Right atrium auricular region (tissue), 2 donors: ENCODE data around the gene PLA2R1. TPM values are rescaled to one million over a fixed set of nuclear protein-coding genes. Genes with fewer than 3 reads are reported as not detected.
"Not testable (repeated sequence)": the region's sequence is repeated elsewhere in the genome, so short reads cannot be mapped to it uniquely, and the experiment has no call there.

Experiments used
- DNase-seq: peaks from one replicate; pipeline ENCODE4 v3.0.0-alpha.2; 2019; ENCODE audit warnings: low spot score
- H3K27ac ChIP-seq, 2 donors: fragments of 200-600 bp; sonication (generic); 1 replicate in 1 of 2; 2 replicates in 1 of 2; pipeline ENCODE4 v1.5.1; 2016 to 2019
- H3K27me3 ChIP-seq, 2 donors: fragments of 200-600 bp; sonication (generic); one replicate each; pipeline versions ENCODE4 v1.5.1 to v1.6.0; 2017 to 2019
- H3K36me3 ChIP-seq: fragments of 200-600 bp; sonication (generic); one replicate; pipeline ENCODE4 v1.5.1; 2016
- H3K4me1 ChIP-seq, 2 donors: fragments of 200-600 bp; sonication (generic); one replicate each; pipeline versions ENCODE4 v1.5.1 to v1.6.0; 2017 to 2019
- H3K4me3 ChIP-seq, 2 donors: fragments of 200-600 bp; sonication (generic); 1 replicate in 1 of 2; 2 replicates in 1 of 2; pipeline ENCODE4 v1.5.1; 2017 to 2019; ENCODE audit warnings: mild to moderate bottlenecking in 1 of 2, moderate library complexity in 1 of 2
- H3K9me3 ChIP-seq, 2 donors: fragments of 200-600 bp; sonication (generic); one replicate each; pipeline ENCODE4 v1.5.1; 2019
- CTCF ChIP-seq, 2 donors: fragments of 200-600 bp; sonication (generic); IDR thresholded peaks; one replicate each; pipeline ENCODE4 v1.5.1; 2019; ENCODE audit warnings: antibody characterized with exemption in 2 of 2
- total RNA-seq, 2 donors: library from RNA; depleted of rRNA; stranded (reverse); fragments of >200 nt; gene quantifications; one replicate each; pipeline ENCODE4 v1.1.0, GENCODE V29; 2016

PLA2R1 gene
- total RNA-seq, 2 donors from 2014 or later: 2.8 to 3.3 TPM

DNA sequence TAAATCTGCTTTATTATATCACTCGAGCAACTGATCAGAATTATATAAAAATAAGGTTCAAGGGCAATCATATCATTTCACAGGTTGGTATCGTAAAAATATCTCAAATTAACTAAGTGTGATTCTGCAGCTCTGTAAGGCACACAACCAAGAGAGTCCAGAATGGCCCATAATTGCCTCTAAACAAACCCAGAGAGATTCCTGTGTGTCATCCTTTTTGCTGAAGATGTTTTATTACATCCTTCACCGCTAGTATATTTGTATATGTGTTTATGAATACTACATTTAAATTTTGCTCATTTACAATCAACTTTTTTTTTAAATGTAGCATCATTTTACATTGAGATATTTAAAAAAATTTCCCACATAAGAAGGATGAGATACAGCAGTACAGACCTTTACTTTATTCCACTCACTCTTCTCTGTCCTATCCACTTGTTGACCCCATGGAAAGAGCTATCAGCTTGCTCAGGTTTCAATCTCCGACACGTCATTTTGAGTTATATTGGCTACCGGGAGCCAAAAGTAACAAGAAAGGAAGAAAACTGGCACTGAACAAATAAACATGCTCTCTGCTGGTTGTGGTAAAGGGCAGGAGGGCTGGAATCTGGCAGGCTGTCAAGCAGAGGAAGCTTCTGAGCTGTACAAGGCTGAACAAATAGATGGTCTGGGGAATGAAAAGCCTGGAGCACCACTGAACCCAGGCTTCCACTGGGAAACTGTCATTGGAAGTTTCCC, 23.1 kb downstream of the PLA2R1 start:
- Histone ChIP-seq H3K36me3 (no peaks in the 10 kb centered on the region), H3K9me3 (no peaks in the 10 kb centered on the region), H3K4me1 (peaks cover 0 to 6% of the 10 kb centered on the region in 2 donors), H3K27me3 (no peaks in the 10 kb centered on the region), H3K4me3 (no peak overlapping the region), H3K27ac (peak overlapping the region in 1 of 2 donors; percentile 23)
- no peak for DNase-seq
- no peak for TF ChIP-seq CTCF (IDR thresholded peaks at IDR 0.05)

- H3K27ac ChIP-seq, H3K4me1 ChIP-seq, H3K36me3 ChIP-seq, H3K4me3 ChIP-seq, H3K27me3 ChIP-seq, H3K9me3 ChIP-seq, DNase-seq: not testable (repeated sequence)
Observed at GRCh38 chr2:160038662-160039061, 23.8 kb downstream of the PLA2R1 start.

DNA sequence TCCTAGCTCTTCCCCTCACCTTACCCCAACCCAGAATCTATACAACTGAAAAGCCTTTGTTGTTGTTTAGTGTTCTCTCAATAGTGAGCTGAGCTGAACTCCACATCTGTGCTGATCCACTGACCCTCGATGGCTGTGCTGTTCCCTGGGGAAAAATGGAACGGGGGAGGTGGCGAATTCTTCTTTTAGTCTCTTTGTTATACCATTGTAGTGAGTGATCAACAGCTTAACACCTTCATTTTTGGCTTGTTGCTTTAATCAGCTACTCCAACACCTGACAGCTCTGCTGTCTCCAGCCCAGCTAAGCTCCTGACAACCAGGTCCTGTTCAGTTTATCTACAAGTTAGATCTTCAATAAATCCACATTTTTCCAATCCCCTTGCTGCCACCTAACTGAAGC, 25.7 kb downstream of the PLA2R1 start:
- no peaks in the 10 kb centered on the region for H3K9me3 ChIP-seq
- H3K4me1 ChIP-seq: peaks cover 0 to 6% of the 10 kb centered on the region in 2 donors
- no peaks in the 10 kb centered on the region for H3K27me3 ChIP-seq
- H3K27ac ChIP-seq: no peak overlapping the region
- TF ChIP-seq CTCF (IDR thresholded peaks at IDR 0.05): no peak
- no peak overlapping the region for H3K4me3 ChIP-seq
- no peaks in the 10 kb centered on the region for H3K36me3 ChIP-seq
- no peak for DNase-seq

DNA sequence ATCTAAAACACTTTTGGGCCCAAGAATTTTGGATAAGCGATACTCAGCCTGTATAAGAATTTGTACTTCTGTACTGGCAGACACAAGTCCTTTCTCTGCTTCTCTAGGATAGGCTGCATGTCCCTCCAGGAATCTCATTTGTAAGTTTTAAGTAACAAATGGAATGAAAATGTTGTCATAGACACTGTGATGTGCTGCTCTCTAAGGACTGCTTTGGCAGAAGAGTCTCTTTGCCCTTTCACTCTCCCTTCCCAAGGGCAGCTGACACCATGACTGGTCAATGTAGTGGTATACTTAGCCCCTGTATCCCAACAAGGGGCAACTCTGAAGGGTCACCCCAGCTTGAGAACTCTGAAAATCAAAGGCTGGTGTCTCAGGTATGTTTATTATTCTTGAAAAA, 27.3 kb downstream of the PLA2R1 start:
- no peak overlapping the region for H3K4me3 ChIP-seq
- H3K4me1 ChIP-seq: peaks cover 0 to 6% of the 10 kb centered on the region in 2 donors
- no peaks in the 10 kb centered on the region for H3K9me3 ChIP-seq
- no peak for DNase-seq
- H3K27me3 ChIP-seq: peaks cover 0 to 3% of the 10 kb centered on the region in 2 donors
- H3K36me3 ChIP-seq: no peaks in the 10 kb centered on the region
- no peak overlapping the region for H3K27ac ChIP-seq
- TF ChIP-seq CTCF (IDR thresholded peaks at IDR 0.05): no peak

DNA sequence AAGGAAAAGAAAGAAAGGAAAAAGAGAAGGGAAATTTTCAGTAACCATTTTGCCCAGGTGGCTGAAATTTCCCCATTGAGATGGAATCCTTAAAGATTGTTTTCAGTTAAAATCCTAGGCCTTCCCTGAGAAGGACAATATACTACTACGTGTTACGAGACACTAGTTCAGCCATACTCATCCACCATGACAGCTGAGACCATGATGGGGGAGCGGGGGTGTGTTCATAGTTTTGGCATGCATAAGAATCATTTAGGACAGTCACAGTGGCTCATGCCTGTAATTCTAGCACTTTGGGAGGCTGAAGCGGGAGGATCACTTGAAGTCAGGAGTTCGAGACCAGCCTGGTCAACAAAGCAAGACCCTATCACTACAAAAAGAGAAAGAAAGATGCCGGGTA, 28.0 kb downstream of the PLA2R1 start:
- Histone ChIP-seq H3K27me3 (peaks cover 0 to 4% of the 10 kb centered on the region in 2 donors), H3K36me3 (no peaks in the 10 kb centered on the region), H3K9me3 (no peaks in the 10 kb centered on the region), H3K27ac (no peak overlapping the region), H3K4me3 (no peak overlapping the region), H3K4me1 (peaks cover 0 to under 1% of the 10 kb centered on the region in 2 donors)
- DNase-seq: no peak
- no peak for TF ChIP-seq CTCF (IDR thresholded peaks at IDR 0.05)

GRCh38 chr2:160033732-160034392, 28.6 kb downstream of the PLA2R1 start:
- no peak overlapping the region for H3K4me3 ChIP-seq
- DNase-seq: no peak
- H3K36me3 ChIP-seq: no peaks in the 10 kb centered on the region
- H3K4me1 ChIP-seq: peaks cover 0 to 4% of the 10 kb centered on the region in 2 donors
- no peak for TF ChIP-seq CTCF (IDR thresholded peaks at IDR 0.05)
- H3K27ac ChIP-seq: no peak overlapping the region
- peaks cover 0 to 4% of the 10 kb centered on the region in 2 donors for H3K27me3 ChIP-seq
- no peaks in the 10 kb centered on the region for H3K9me3 ChIP-seq
